ENCODE measurements around the gene ADGRA3.

GRCh38 chr4:22500831-22501714 lies 14.8 kb downstream of the ADGRA3 start:
- TF ChIP-seq CTCF (IDR thresholded peaks at IDR 0.05) (no peak), POLR2AphosphoS5 (IDR thresholded peaks at IDR 0.05) (no peak), POLR2A (IDR thresholded peaks at IDR 0.05) (no peak)
